Coronary artery (tissue), 2 donors: ENCODE measurements around the gene VSTM2B.

Source experiments
- DNase-seq: peaks from one replicate; pipeline ENCODE4 v3.0.0-alpha.2; 2017; ENCODE audit warnings: low spot score
- H3K27ac ChIP-seq, 2 donors: fragments of 200-600 bp; sonication (generic); one replicate each; pipeline ENCODE4 v1.5.1; 2016 to 2019
- H3K4me3 ChIP-seq: fragments of 200-600 bp; sonication (generic); 2 replicates; pipeline ENCODE4 v1.5.1; 2016; ENCODE audit warnings: mild to moderate bottlenecking, moderate library complexity
- CTCF ChIP-seq: fragments of 200-600 bp; sonication (generic); IDR thresholded peaks from one replicate; pipeline ENCODE4 v1.5.1; 2019; ENCODE audit warnings: antibody characterized with exemption

VSTM2B gene

GRCh38 chr19:29497241-29497640, 28.6 kb upstream of the VSTM2B start:
- no peak for TF ChIP-seq CTCF

GRCh38 chr19:29497686-29498436, 27.9 kb upstream of the VSTM2B start:
- H3K4me3 ChIP-seq: no peak overlapping the region
- no peak overlapping the region for H3K27ac ChIP-seq
- no peak for TF ChIP-seq CTCF
- DNase-seq: peak; percentile 47

More at GRCh38 chr19:29497241-29497640, 28.6 kb upstream of the VSTM2B start:
- no peak overlapping the region for H3K4me3 ChIP-seq
- no peak overlapping the region for H3K27ac ChIP-seq
- DNase-seq: peak; percentile 60

- no peak for TF ChIP-seq CTCF
- no peak for DNase-seq
Observed at GRCh38 chr19:29499261-29499920, 26.4 kb upstream of the VSTM2B start.

GRCh38 chr19:29499921-29500590, 25.7 kb upstream of the VSTM2B start:
- Histone ChIP-seq H3K27ac (no peak overlapping the region), H3K4me3 (no peak overlapping the region)
- no peak for DNase-seq
- no peak for TF ChIP-seq CTCF

More at GRCh38 chr19:29499261-29499920, 26.4 kb upstream of the VSTM2B start:
- Histone ChIP-seq H3K4me3 (no peak overlapping the region), H3K27ac (no peak overlapping the region)

- Histone ChIP-seq H3K27ac (no peak overlapping the region), H3K4me3 (no peak overlapping the region)
- TF ChIP-seq CTCF: no peak
- DNase-seq: no peak
Observed at GRCh38 chr19:29501816-29502580, 23.8 kb upstream of the VSTM2B start.

GRCh38 chr19:29502581-29502850, 23.3 kb upstream of the VSTM2B start:
- H3K4me3 ChIP-seq: no peak overlapping the region
- H3K27ac ChIP-seq: no peak overlapping the region
- TF ChIP-seq CTCF: no peak
- DNase-seq: no peak
